Natural killer cell treated with Interleukin-12 subunit alpha and Interleukin-12 subunit beta and Interleukin-15 and Interleukin-18, amount 100 ng/mL, for 72 hours (primary cell): ENCODE measurements around the gene MAPK7. TPM values are rescaled to one million over a fixed set of nuclear protein-coding genes. Genes with fewer than 3 reads are reported as not detected.
A peak's percentile ranks its signal among the peaks of the same experiment; 100 is the strongest.

ENCODE experiments used
- ATAC-seq, 2 donors: fragments of 150-1000 bp; cut with Tn5 transposase in 1 of 2; sonication (Bioruptor Pico), chemical (Tn5 transposase) in 1 of 2; 2 replicates each; pipeline ENCODE4 v1.10.0; 2021
- DNase-seq: peaks from one replicate; pipeline ENCODE4 v3.0.0; 2022; ENCODE audit warnings: low spot score
- H3K27ac Mint-ChIP-seq, 2 donors: 1 replicate in 1 of 2; 2 replicates in 1 of 2; pipeline ENCODE4 v1.8.0; 2022; ENCODE audit warnings: mixed read lengths in 2 of 2, mild to moderate bottlenecking in 1 of 2, moderate library complexity in 1 of 2
- H3K27me3 Mint-ChIP-seq, 2 donors: 1 replicate in 1 of 2; 2 replicates in 1 of 2; pipeline ENCODE4 v1.8.0; 2022; ENCODE audit warnings: mixed read lengths in 2 of 2
- H3K36me3 Mint-ChIP-seq: one replicate; pipeline ENCODE4 v1.8.0; 2022; ENCODE audit warnings: mixed read lengths
- H3K4me1 Mint-ChIP-seq, 2 donors: 1 replicate in 1 of 2; 2 replicates in 1 of 2; pipeline ENCODE4 v1.8.0; 2022; ENCODE audit warnings: low read depth in 2 of 2, mixed read lengths in 2 of 2, mild to moderate bottlenecking in 1 of 2
- H3K4me3 Mint-ChIP-seq: one replicate; pipeline ENCODE4 v1.8.0; 2022; ENCODE audit warnings: mixed read lengths
- H3K9me3 Mint-ChIP-seq: 2 replicates; pipeline ENCODE4 v1.8.0; 2022; ENCODE audit warnings: mixed read lengths
- total RNA-seq, 2 donors: library from RNA; stranded (reverse); gene quantifications; one replicate each; pipeline ENCODE4 v1.2.3, GENCODE V29; 2022

The MAPK7 gene
- total RNA-seq, 2 donors from 2014 or later: 28.7 to 29.8 TPM

- Mint-ChIP-seq H3K36me3 (no peaks in the 10 kb centered on the region), H3K4me3 (no peak overlapping the region), H3K4me1 (peaks cover 3 to 6% of the 10 kb centered on the region in 2 donors), H3K27ac (peak overlapping the region in 1 of 2 donors; percentile 3), H3K9me3 (no peaks in the 10 kb centered on the region), H3K27me3 (peaks cover 0 to under 1% of the 10 kb centered on the region in 2 donors)
- ATAC-seq (no peak), DNase-seq (no peak)
Observed at GRCh38 chr17:19398301-19399181, 20.2 kb downstream of the MAPK7 start.

- H3K36me3 Mint-ChIP-seq: no peaks in the 10 kb centered on the region
- DNase-seq (no peak), ATAC-seq (no peak)
- peaks cover 3 to 6% of the 10 kb centered on the region in 2 donors for H3K4me1 Mint-ChIP-seq
- H3K27me3 Mint-ChIP-seq: peaks cover 0 to 2% of the 10 kb centered on the region in 2 donors
- H3K4me3 Mint-ChIP-seq: no peak overlapping the region
- H3K27ac Mint-ChIP-seq: no peak overlapping the region
- H3K9me3 Mint-ChIP-seq: no peaks in the 10 kb centered on the region
Observed at GRCh38 chr17:19399750-19400450, 21.6 kb downstream of the MAPK7 start.

GRCh38 chr17:19401321-19402010 is 23.2 kb downstream of the MAPK7 start:
- Mint-ChIP-seq H3K4me1 (peaks cover 3 to 6% of the 10 kb centered on the region in 2 donors), H3K36me3 (no peaks in the 10 kb centered on the region), H3K4me3 (no peak overlapping the region), H3K9me3 (no peaks in the 10 kb centered on the region), H3K27ac (no peak overlapping the region), H3K27me3 (peaks cover 0 to 2% of the 10 kb centered on the region in 2 donors)
- ATAC-seq (no peak), DNase-seq (no peak)

- Mint-ChIP-seq H3K4me3 (no peak overlapping the region), H3K27ac (no peak overlapping the region), H3K36me3 (no peaks in the 10 kb centered on the region), H3K4me1 (peaks cover 3 to 6% of the 10 kb centered on the region in 2 donors), H3K9me3 (no peaks in the 10 kb centered on the region), H3K27me3 (peaks cover 0 to 2% of the 10 kb centered on the region in 2 donors)
- ATAC-seq (no peak), DNase-seq (no peak)
Observed at GRCh38 chr17:19402171-19402570, 23.9 kb downstream of the MAPK7 start.

- Mint-ChIP-seq H3K36me3 (no peaks in the 10 kb centered on the region), H3K4me3 (no peak overlapping the region), H3K4me1 (peaks cover 3 to 6% of the 10 kb centered on the region in 2 donors), H3K9me3 (no peaks in the 10 kb centered on the region), H3K27me3 (peaks cover 0 to 2% of the 10 kb centered on the region in 2 donors), H3K27ac (no peak overlapping the region)
- DNase-seq: no peak
- ATAC-seq: no peak
Observed at GRCh38 chr17:19403021-19403420, 24.7 kb downstream of the MAPK7 start.

GRCh38 chr17:19404264-19404663 is 26.0 kb downstream of the MAPK7 start:
- H3K9me3 Mint-ChIP-seq: no peaks in the 10 kb centered on the region
- no peaks in the 10 kb centered on the region for H3K36me3 Mint-ChIP-seq
- H3K4me1 Mint-ChIP-seq: no peaks in the 10 kb centered on the region
- peaks cover 0 to 2% of the 10 kb centered on the region in 2 donors for H3K27me3 Mint-ChIP-seq
- DNase-seq (no peak), ATAC-seq (no peak)
- no peak overlapping the region for H3K27ac Mint-ChIP-seq
- no peak overlapping the region for H3K4me3 Mint-ChIP-seq

- Mint-ChIP-seq H3K9me3 (no peaks in the 10 kb centered on the region), H3K4me3 (no peak overlapping the region), H3K27me3 (peaks cover 0 to 2% of the 10 kb centered on the region in 2 donors), H3K36me3 (no peaks in the 10 kb centered on the region), H3K27ac (no peak overlapping the region), H3K4me1 (no peaks in the 10 kb centered on the region)
- DNase-seq (no peak), ATAC-seq (no peak)
Observed at GRCh38 chr17:19405114-19405513, 26.8 kb downstream of the MAPK7 start.

GRCh38 chr17:19407601-19408345 is 29.5 kb downstream of the MAPK7 start:
- peaks cover 0 to 2% of the 10 kb centered on the region in 2 donors for H3K27me3 Mint-ChIP-seq
- no peak overlapping the region for H3K27ac Mint-ChIP-seq
- ATAC-seq (no peak), DNase-seq (no peak)
- no peak overlapping the region for H3K4me3 Mint-ChIP-seq
- H3K36me3 Mint-ChIP-seq: no peaks in the 10 kb centered on the region
- H3K9me3 Mint-ChIP-seq: no peaks in the 10 kb centered on the region
- H3K4me1 Mint-ChIP-seq: peaks cover 0 to 4% of the 10 kb centered on the region in 2 donors

- H3K4me3 Mint-ChIP-seq: no peak overlapping the region
- DNase-seq: no peak
- H3K36me3 Mint-ChIP-seq: no peaks in the 10 kb centered on the region
- ATAC-seq: no peak
- peaks cover 0 to 2% of the 10 kb centered on the region in 2 donors for H3K27me3 Mint-ChIP-seq
- H3K9me3 Mint-ChIP-seq: no peaks in the 10 kb centered on the region
- H3K4me1 Mint-ChIP-seq: peaks cover 0 to 4% of the 10 kb centered on the region in 2 donors
- no peak overlapping the region for H3K27ac Mint-ChIP-seq
Observed at GRCh38 chr17:19408346-19408710, 30.0 kb downstream of the MAPK7 start.

GRCh38 chr17:19409066-19409465 is 30.8 kb downstream of the MAPK7 start:
- H3K36me3 Mint-ChIP-seq: no peaks in the 10 kb centered on the region
- H3K27ac Mint-ChIP-seq: no peak overlapping the region
- ATAC-seq (no peak), DNase-seq (no peak)
- H3K4me1 Mint-ChIP-seq: peaks cover 0 to 4% of the 10 kb centered on the region in 2 donors
- H3K27me3 Mint-ChIP-seq: no peaks in the 10 kb centered on the region
- no peak overlapping the region for H3K4me3 Mint-ChIP-seq
- no peaks in the 10 kb centered on the region for H3K9me3 Mint-ChIP-seq

GRCh38 chr17:19409509-19409908 is 31.2 kb downstream of the MAPK7 start:
- Mint-ChIP-seq H3K4me3 (no peak overlapping the region), H3K27me3 (no peaks in the 10 kb centered on the region), H3K4me1 (peaks cover 0 to 4% of the 10 kb centered on the region in 2 donors), H3K36me3 (no peaks in the 10 kb centered on the region), H3K27ac (no peak overlapping the region), H3K9me3 (no peaks in the 10 kb centered on the region)
- DNase-seq (no peak), ATAC-seq (no peak)

- ATAC-seq (no peak), DNase-seq (no peak)
- Mint-ChIP-seq H3K4me3 (no peak overlapping the region), H3K27ac (no peak overlapping the region), H3K9me3 (no peaks in the 10 kb centered on the region), H3K27me3 (no peaks in the 10 kb centered on the region), H3K36me3 (no peaks in the 10 kb centered on the region), H3K4me1 (peaks cover 0 to 4% of the 10 kb centered on the region in 2 donors)
Observed at GRCh38 chr17:19410091-19410490, 31.8 kb downstream of the MAPK7 start.

GRCh38 chr17:19410875-19411620 is 32.8 kb downstream of the MAPK7 start, which contains the start of gene RNF112:
RNF112 (plus strand) TSS chr17:19411232; CDS start chr17:19411409, 177 bp downstream.
- ATAC-seq: no peak
- Mint-ChIP-seq H3K36me3 (no peaks in the 10 kb centered on the region), H3K9me3 (no peaks in the 10 kb centered on the region), H3K27ac (no peak within 1 kb of the TSS), H3K4me1 (peaks cover 0 to 4% of the 10 kb centered on the region in 2 donors), H3K4me3 (no peak within 1 kb of the TSS), H3K27me3 (no peaks in the 10 kb centered on the region)
- DNase-seq: no peak
